DOHH2 (cell line): Measurements from ENCODE around the gene TMEM255B.

ENCODE experiments used
- EZH2phosphoT487 ChIP-seq: fragments of 200-600 bp; sonication (generic); IDR thresholded peaks from 2 replicates; pipeline ENCODE4 v1.6.1; 2017; ENCODE audit warnings: borderline replicate concordance, mild to moderate bottlenecking, antibody characterized with exemption, low read length, moderate library complexity, mixed read lengths
- TF ChIP-seq, protein P1 (sequence below): fragments of 200-600 bp; sonication (generic); IDR thresholded peaks from one replicate; pipeline ENCODE4 v1.5.1; 2014; ENCODE audit warnings: antibody characterized with exemption, mild to moderate bottlenecking, low read depth, low read length; ENCODE audit not compliant: poor library complexity, severe bottlenecking

DNA sequence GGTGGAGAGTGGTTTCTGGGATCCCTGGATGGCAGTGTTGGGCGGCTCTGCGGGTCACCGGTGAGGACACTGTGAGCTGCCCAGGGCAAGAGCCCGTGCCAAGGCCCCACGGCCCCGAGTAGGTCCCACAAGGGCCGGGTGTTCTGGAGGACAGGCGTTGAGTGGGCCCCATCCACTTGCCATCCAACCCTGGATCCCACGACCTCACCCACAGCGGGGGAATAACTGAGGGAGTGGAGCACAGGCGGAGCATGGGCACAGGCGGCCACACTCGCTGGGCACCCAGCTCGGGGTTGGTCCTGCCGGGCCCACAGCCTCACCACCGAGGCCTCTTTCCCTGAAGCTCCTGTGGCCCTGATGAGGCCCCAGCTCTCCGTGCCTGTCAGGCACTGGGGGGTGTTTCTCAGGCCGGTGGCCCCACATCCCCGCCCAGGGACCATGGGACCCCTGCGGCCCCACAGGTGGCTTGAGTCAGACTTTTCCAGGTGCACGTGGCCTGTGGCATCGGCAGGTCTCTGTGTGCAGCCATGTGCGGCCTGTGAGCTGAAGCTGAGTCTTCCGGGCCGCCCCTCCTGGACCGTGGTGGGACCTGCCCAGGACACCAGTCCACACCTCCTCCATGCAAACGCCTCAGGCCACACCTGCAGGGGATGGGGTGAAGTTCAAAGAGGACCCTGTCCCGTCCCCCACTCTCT is 16.6 kb downstream of the TMEM255B start:
- TF ChIP-seq, protein P1, sequence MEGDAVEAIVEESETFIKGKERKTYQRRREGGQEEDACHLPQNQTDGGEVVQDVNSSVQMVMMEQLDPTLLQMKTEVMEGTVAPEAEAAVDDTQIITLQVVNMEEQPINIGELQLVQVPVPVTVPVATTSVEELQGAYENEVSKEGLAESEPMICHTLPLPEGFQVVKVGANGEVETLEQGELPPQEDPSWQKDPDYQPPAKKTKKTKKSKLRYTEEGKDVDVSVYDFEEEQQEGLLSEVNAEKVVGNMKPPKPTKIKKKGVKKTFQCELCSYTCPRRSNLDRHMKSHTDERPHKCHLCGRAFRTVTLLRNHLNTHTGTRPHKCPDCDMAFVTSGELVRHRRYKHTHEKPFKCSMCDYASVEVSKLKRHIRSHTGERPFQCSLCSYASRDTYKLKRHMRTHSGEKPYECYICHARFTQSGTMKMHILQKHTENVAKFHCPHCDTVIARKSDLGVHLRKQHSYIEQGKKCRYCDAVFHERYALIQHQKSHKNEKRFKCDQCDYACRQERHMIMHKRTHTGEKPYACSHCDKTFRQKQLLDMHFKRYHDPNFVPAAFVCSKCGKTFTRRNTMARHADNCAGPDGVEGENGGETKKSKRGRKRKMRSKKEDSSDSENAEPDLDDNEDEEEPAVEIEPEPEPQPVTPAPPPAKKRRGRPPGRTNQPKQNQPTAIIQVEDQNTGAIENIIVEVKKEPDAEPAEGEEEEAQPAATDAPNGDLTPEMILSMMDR = no peak
- no peak for TF ChIP-seq EZH2phosphoT487
